Fibroblast of the aortic adventitia (primary cell): ENCODE measurements around the gene LSM5. TPM values are rescaled to one million over a fixed set of nuclear protein-coding genes. Genes with fewer than 3 reads are reported as not detected.
"Not testable (repeated sequence)": the region's sequence is repeated elsewhere in the genome, so short reads cannot be mapped to it uniquely, and the experiment has no call there.

Source experiments
- DNase-seq: peaks from one replicate; pipeline ENCODE4 v3.0.0-alpha.2; 2010; ENCODE audit warnings: low read depth
- H3K4me3 ChIP-seq: 2 replicates; pipeline ENCODE4 v1.5.1; 2011; ENCODE audit warnings: low read depth, mild to moderate bottlenecking, control low read depth, low read length, moderate library complexity
- CTCF ChIP-seq: IDR thresholded peaks from 2 replicates; pipeline ENCODE4 v1.5.1; 2011; ENCODE audit warnings: mild to moderate bottlenecking, low read length, control low read depth, inconsistent platforms; ENCODE audit not compliant: insufficient read depth
- total RNA-seq: library from RNA; depleted of rRNA; stranded (reverse); fragments of >200 nt; gene quantifications from 2 replicates; pipeline ENCODE4 v1.2.3, GENCODE V29; 2012; ENCODE audit warnings: low replicate concordance

Gene LSM5
- total RNA-seq, 1 donor, result 50.8 TPM

GRCh38 chr7:32479574-32480200, 10.5 kb downstream of the LSM5 start:
- peak; percentile 79 for DNase-seq
- H3K4me3 ChIP-seq, result no peak overlapping the region
- TF ChIP-seq CTCF, result peak; percentile 95

GRCh38 chr7:32477649-32477980, 12.6 kb downstream of the LSM5 start:
- H3K4me3 ChIP-seq, result no peak overlapping the region
- peak; percentile 19 for DNase-seq
- TF ChIP-seq CTCF, result no peak

GRCh38 chr7:32476816-32477648, 13.1 kb downstream of the LSM5 start:
- DNase-seq, result no peak
- TF ChIP-seq CTCF, result no peak
- no peak overlapping the region for H3K4me3 ChIP-seq

DNA sequence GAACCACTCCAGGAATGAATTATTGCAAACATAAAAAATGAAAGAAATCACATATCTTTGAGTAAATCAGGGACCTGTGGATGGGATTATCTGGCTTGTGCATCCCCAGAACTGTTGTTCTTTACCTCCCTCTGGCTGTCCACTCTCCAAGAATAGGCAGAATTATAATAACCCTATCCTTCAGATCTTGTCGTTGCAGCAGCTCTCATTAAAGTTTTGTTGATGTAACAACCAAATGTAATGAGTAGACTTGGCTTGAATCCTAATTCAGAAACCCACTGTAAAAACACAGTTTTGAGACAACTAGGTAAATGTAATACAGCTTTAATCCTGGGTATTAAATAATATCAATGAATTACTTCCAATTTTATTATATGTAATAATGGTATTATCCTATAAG, 16.2 kb downstream of the LSM5 start:
- no peak for TF ChIP-seq CTCF
- DNase-seq, result no peak
- H3K4me3 ChIP-seq, result no peak overlapping the region

GRCh38 chr7:32472015-32472414, 18.2 kb downstream of the LSM5 start:
- TF ChIP-seq CTCF, result no peak

GRCh38 chr7:32470871-32471270, 19.3 kb downstream of the LSM5 start:
- DNase-seq, result no peak
- no peak overlapping the region for H3K4me3 ChIP-seq
- TF ChIP-seq CTCF, result no peak

More at GRCh38 chr7:32472015-32472414, 18.2 kb downstream of the LSM5 start:
- no peak overlapping the region for H3K4me3 ChIP-seq
- no peak for DNase-seq

DNA sequence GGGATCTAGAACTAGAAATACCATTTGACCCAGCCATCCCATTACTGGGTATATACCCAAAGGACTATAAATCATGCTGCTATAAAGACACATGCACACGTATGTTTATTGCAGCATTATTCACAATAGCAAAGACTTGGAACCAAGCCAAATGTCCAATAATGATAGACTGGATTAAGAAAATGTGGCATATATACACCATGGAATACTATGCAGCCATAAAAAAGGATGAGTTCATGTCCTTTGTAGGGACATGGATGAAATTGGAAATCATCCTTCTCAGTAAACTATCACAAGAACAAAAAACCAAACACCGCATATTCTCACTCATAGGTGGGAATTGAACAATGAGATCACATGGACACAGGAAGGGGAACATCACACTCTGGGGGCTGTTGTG, 20.2 kb downstream of the LSM5 start:
- not testable (repeated sequence) for DNase-seq, H3K4me3 ChIP-seq

GRCh38 chr7:32464641-32465416, 25.4 kb downstream of the LSM5 start:
- H3K4me3 ChIP-seq, DNase-seq: not testable (repeated sequence)
